ENCODE data around the gene POU2F1. TPM values are rescaled to one million over a fixed set of nuclear protein-coding genes. Genes with fewer than 3 reads are reported as not detected.

Gene POU2F1
- total RNA-seq, 1 donor from 2014 or later = 15.3 TPM

- Mint-ChIP-seq H3K27ac (ENCODE audit: unreplicated experiment) (peak overlapping the region; percentile 24), H3K36me3 (ENCODE audit: unreplicated experiment) (no peaks in the 10 kb centered on the region), H3K9me3 (ENCODE audit: unreplicated experiment) (no peaks in the 10 kb centered on the region), H3K27me3 (ENCODE audit: unreplicated experiment) (no peaks in the 10 kb centered on the region), H3K4me1 (ENCODE audit: unreplicated experiment) (peaks cover 24% of the 10 kb centered on the region), H3K4me3 (ENCODE audit: unreplicated experiment) (no peak overlapping the region)
- TF ChIP-seq, protein P1, sequence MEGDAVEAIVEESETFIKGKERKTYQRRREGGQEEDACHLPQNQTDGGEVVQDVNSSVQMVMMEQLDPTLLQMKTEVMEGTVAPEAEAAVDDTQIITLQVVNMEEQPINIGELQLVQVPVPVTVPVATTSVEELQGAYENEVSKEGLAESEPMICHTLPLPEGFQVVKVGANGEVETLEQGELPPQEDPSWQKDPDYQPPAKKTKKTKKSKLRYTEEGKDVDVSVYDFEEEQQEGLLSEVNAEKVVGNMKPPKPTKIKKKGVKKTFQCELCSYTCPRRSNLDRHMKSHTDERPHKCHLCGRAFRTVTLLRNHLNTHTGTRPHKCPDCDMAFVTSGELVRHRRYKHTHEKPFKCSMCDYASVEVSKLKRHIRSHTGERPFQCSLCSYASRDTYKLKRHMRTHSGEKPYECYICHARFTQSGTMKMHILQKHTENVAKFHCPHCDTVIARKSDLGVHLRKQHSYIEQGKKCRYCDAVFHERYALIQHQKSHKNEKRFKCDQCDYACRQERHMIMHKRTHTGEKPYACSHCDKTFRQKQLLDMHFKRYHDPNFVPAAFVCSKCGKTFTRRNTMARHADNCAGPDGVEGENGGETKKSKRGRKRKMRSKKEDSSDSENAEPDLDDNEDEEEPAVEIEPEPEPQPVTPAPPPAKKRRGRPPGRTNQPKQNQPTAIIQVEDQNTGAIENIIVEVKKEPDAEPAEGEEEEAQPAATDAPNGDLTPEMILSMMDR (IDR thresholded peaks at IDR 0.05) = no peak
- no peak for DNase-seq (ENCODE audit: extremely low spot score, unreplicated experiment)
These were observed 47.7 kb downstream of the POU2F1 start for GRCh38 chr1:167268347-167268787.

- Mint-ChIP-seq H3K36me3 (ENCODE audit: unreplicated experiment) (no peaks in the 10 kb centered on the region), H3K27me3 (ENCODE audit: unreplicated experiment) (no peaks in the 10 kb centered on the region), H3K27ac (ENCODE audit: unreplicated experiment) (no peak overlapping the region), H3K4me3 (ENCODE audit: unreplicated experiment) (no peak overlapping the region), H3K9me3 (ENCODE audit: unreplicated experiment) (no peaks in the 10 kb centered on the region), H3K4me1 (ENCODE audit: unreplicated experiment) (peaks cover 31% of the 10 kb centered on the region)
- TF ChIP-seq, protein P1 (IDR thresholded peaks at IDR 0.05) = no peak
- no peak for DNase-seq (ENCODE audit: extremely low spot score, unreplicated experiment)
These were observed 49.8 kb downstream of the POU2F1 start for GRCh38 chr1:167270349-167271092.

DNA sequence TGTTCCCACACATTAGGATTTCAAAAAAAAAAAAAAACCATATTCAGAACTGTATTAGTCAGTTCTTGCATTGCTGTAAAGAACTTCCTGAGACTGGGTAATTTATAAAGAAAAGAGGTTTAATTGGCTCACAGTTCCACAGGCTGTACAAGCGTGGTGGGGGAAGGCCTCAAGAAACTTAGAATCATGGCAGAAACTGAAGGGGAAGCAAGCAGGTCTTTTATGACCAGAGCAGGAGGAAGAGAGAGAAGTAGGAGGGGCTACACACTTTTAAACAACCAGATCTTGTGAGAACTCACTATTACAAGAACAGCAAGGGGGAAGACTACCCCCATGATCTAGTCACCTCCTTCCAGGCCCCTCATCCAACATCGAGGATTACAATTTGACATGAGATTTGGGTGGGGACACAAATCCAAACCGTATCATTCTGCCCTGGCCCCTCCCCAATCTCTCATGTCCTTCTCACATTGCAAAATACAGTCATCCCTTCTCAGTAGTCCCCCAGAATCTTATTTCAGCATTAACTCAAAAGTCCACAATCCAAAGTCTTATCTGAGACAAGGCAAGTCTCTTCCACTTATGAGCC lies 51.8 kb downstream of the POU2F1 start:
- Mint-ChIP-seq H3K36me3 (ENCODE audit: unreplicated experiment) (no peaks in the 10 kb centered on the region), H3K4me1 (ENCODE audit: unreplicated experiment) (peaks cover 31% of the 10 kb centered on the region), H3K4me3 (ENCODE audit: unreplicated experiment) (no peak overlapping the region), H3K27me3 (ENCODE audit: unreplicated experiment) (no peaks in the 10 kb centered on the region), H3K9me3 (ENCODE audit: unreplicated experiment) (no peaks in the 10 kb centered on the region), H3K27ac (ENCODE audit: unreplicated experiment) (no peak overlapping the region)
- no peak for DNase-seq (ENCODE audit: extremely low spot score, unreplicated experiment)
- TF ChIP-seq, protein P1 (IDR thresholded peaks at IDR 0.05) = no peak

GRCh38 chr1:167273027-167273800 lies 52.5 kb downstream of the POU2F1 start:
- TF ChIP-seq, protein P1 (IDR thresholded peaks at IDR 0.05) = no peak
- no peak for DNase-seq (ENCODE audit: extremely low spot score, unreplicated experiment)

DNA sequence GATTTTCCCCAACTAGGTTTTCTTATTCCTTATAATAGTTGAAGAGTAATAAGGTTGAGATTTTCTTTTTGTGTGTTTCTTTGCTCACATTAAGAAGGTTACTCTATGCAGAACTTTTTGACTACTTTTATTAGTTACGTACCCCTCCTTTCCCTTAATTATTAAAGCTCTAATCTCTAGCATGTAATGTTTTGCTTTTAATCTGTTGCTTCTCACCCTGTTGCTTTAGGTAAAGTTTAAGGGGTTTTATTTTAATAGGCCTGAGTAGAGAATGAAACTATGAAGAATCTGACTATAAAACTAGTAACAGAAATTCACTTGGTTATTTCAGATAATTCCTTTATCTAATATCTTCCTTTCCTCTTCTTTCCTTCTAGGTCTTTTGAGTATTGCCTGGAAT lies 53.4 kb downstream of the POU2F1 start:
- H3K9me3 Mint-ChIP-seq (ENCODE audit: unreplicated experiment) = no peaks in the 10 kb centered on the region
- no peaks in the 10 kb centered on the region for H3K36me3 Mint-ChIP-seq (ENCODE audit: unreplicated experiment)
- H3K27me3 Mint-ChIP-seq (ENCODE audit: unreplicated experiment) = no peaks in the 10 kb centered on the region
- peaks cover 31% of the 10 kb centered on the region for H3K4me1 Mint-ChIP-seq (ENCODE audit: unreplicated experiment)
- DNase-seq (ENCODE audit: extremely low spot score, unreplicated experiment) = no peak
- TF ChIP-seq, protein P1 (IDR thresholded peaks at IDR 0.05) = no peak
- H3K27ac Mint-ChIP-seq (ENCODE audit: unreplicated experiment) = no peak overlapping the region
- H3K4me3 Mint-ChIP-seq (ENCODE audit: unreplicated experiment) = no peak overlapping the region

More at GRCh38 chr1:167273027-167273800, 52.5 kb downstream of the POU2F1 start:
- no peak overlapping the region for H3K27ac Mint-ChIP-seq (ENCODE audit: unreplicated experiment)
- H3K27me3 Mint-ChIP-seq (ENCODE audit: unreplicated experiment) = no peaks in the 10 kb centered on the region
- no peaks in the 10 kb centered on the region for H3K36me3 Mint-ChIP-seq (ENCODE audit: unreplicated experiment)
- H3K4me1 Mint-ChIP-seq (ENCODE audit: unreplicated experiment) = peaks cover 31% of the 10 kb centered on the region
- no peaks in the 10 kb centered on the region for H3K9me3 Mint-ChIP-seq (ENCODE audit: unreplicated experiment)
- H3K4me3 Mint-ChIP-seq (ENCODE audit: unreplicated experiment) = no peak overlapping the region

Measured in osteocyte (in vitro differentiated cells).